SU-DHL-6 (cell line): ENCODE data around the gene ST6GALNAC6.

Source experiments
- H2AFZ ChIP-seq: fragments of 200-600 bp; sonication (generic); 2 replicates; pipeline ENCODE4 v1.6.1; 2014; ENCODE audit warnings: low read depth, mild to moderate bottlenecking, moderate library complexity, mixed read lengths, antibody characterized with exemption, low read length; ENCODE audit not compliant: severe bottlenecking
- H3F3A ChIP-seq: fragments of 200-600 bp; shearing (Covaris generic); 2 replicates; pipeline ENCODE4 v1.6.0; 2016; ENCODE audit warnings: antibody characterized with exemption, mild to moderate bottlenecking; ENCODE audit not compliant: insufficient read depth
- H3K27ac ChIP-seq: fragments of 200-600 bp; sonication (generic); 2 replicates; pipeline ENCODE4 v1.5.1; 2016; ENCODE audit warnings: low read depth, mild to moderate bottlenecking, low read length, moderate library complexity, mixed read lengths
- H3K27me3 ChIP-seq: fragments of 200-600 bp; sonication (generic), shearing (Covaris generic); 2 replicates; pipeline ENCODE4 v1.6.0; 2014; ENCODE audit warnings: mild to moderate bottlenecking, low read length
- H3K36me3 ChIP-seq: fragments of 200-600 bp; sonication (generic); 2 replicates; pipeline ENCODE4 v1.6.1; 2014; ENCODE audit warnings: mild to moderate bottlenecking, low read length, mixed read lengths
- H3K4me2 ChIP-seq: fragments of 300-600, 200-600 bp; shearing (Covaris generic), sonication (generic); 2 replicates; pipeline ENCODE4 v1.6.0; 2014; ENCODE audit warnings: low read length, low read depth, mild to moderate bottlenecking; ENCODE audit not compliant: poor library complexity, severe bottlenecking
- H3K4me3 ChIP-seq: fragments of 200-600 bp; sonication (generic); 2 replicates; pipeline ENCODE4 v1.5.1; 2014; ENCODE audit warnings: antibody characterized with exemption, low read length, mild to moderate bottlenecking, mixed read lengths; ENCODE audit not compliant: insufficient read depth, poor library complexity, severe bottlenecking
- H3K79me2 ChIP-seq: fragments of 200-600 bp; sonication (generic); 2 replicates; pipeline ENCODE4 v1.6.1; 2014; ENCODE audit warnings: mild to moderate bottlenecking, low read length, moderate library complexity; ENCODE audit not compliant: insufficient read depth
- H3K9ac ChIP-seq: fragments of 200-600 bp; sonication (generic); 2 replicates; pipeline ENCODE4 v1.7.0; 2014; ENCODE audit warnings: mild to moderate bottlenecking, low read length
- H3K9me2 ChIP-seq: fragments of 200-600 bp; sonication (generic); replicated peaks from 2 replicates; pipeline ENCODE4 v1.6.1; 2014; ENCODE audit warnings: low read length; ENCODE audit not compliant: insufficient read depth
- H3K9me3 ChIP-seq: fragments of 200-600 bp; sonication (generic); 2 replicates; pipeline ENCODE4 v1.6.1; 2014; ENCODE audit warnings: low read length, mixed read lengths; ENCODE audit not compliant: insufficient read depth
- H4K20me1 ChIP-seq: fragments of 200-600 bp; sonication (generic); 2 replicates; pipeline ENCODE4 v1.6.1; 2014; ENCODE audit warnings: low read depth, mild to moderate bottlenecking, antibody characterized with exemption, low read length, moderate library complexity, mixed read lengths
- EZH2phosphoT487 ChIP-seq: fragments of 200-600 bp; sonication (generic), shearing (Covaris generic); conservative IDR thresholded peaks from 2 replicates; pipeline ENCODE4 v1.6.1; 2018; ENCODE audit warnings: mild to moderate bottlenecking, antibody characterized with exemption, low read length, moderate library complexity, mixed read lengths
- TF ChIP-seq, protein P1 (sequence below): fragments of 200-600 bp; sonication (generic); IDR thresholded peaks from one replicate; pipeline ENCODE4 v1.5.1; 2017; ENCODE audit warnings: antibody characterized with exemption, mild to moderate bottlenecking, low read length, moderate library complexity; ENCODE audit not compliant: insufficient read depth, poor library complexity, severe bottlenecking

Gene ST6GALNAC6

DNA sequence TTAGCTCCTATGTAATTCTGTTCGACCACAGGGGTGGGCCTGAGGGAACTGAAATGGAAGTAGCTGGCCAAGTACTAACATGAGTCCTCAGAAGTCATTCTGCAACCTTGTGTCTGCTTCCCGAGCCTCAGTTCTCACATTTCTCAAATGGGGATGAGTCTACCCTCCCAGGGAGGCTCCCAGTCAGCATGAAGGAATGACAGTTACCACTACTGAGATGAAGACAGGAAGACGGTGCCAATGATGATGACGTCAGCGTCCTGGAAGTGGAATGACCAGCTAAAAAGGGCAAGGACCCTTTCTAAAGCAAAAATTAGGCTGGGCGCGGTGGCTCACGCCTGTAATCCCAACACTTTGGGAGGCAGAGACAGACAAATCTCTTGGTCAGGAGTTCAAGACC, 24.4 kb upstream of the ST6GALNAC6 start:
- Histone ChIP-seq H3K36me3 (no peaks in the 10 kb centered on the region), H3K27ac (no peak overlapping the region), H4K20me1 (no peaks in the 10 kb centered on the region), H3K9ac (no peak overlapping the region), H3K4me2 (no peak overlapping the region), H3K9me2 (no peaks in the 10 kb centered on the region), H3K79me2 (no peaks in the 10 kb centered on the region), H3K4me3 (no peak overlapping the region), H3K27me3 (no peaks in the 10 kb centered on the region), H2AFZ (no peak overlapping the region), H3F3A (no peaks in the 10 kb centered on the region), H3K9me3 (no peaks in the 10 kb centered on the region)
- no peak for TF ChIP-seq EZH2phosphoT487
- TF ChIP-seq, protein P1, sequence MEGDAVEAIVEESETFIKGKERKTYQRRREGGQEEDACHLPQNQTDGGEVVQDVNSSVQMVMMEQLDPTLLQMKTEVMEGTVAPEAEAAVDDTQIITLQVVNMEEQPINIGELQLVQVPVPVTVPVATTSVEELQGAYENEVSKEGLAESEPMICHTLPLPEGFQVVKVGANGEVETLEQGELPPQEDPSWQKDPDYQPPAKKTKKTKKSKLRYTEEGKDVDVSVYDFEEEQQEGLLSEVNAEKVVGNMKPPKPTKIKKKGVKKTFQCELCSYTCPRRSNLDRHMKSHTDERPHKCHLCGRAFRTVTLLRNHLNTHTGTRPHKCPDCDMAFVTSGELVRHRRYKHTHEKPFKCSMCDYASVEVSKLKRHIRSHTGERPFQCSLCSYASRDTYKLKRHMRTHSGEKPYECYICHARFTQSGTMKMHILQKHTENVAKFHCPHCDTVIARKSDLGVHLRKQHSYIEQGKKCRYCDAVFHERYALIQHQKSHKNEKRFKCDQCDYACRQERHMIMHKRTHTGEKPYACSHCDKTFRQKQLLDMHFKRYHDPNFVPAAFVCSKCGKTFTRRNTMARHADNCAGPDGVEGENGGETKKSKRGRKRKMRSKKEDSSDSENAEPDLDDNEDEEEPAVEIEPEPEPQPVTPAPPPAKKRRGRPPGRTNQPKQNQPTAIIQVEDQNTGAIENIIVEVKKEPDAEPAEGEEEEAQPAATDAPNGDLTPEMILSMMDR: no peak

DNA sequence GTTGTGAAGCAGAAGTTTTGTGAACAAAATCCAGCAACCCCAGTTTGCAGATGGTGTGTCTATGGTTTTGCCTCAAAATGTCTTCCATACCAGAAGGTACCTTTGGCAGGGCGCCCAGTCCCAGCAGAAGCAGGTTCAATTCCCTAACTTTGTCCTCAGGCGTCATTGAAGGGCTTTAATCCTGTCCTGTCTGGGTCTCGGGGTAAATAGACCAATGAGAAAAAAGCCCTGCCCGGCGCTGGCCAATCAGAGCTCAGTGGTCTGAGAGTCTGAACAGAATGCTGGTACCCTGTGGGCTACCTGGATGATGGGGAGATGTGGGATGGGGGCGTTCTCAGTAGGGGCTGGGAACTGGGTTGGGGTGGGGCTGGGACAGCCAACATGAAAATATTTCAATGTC, 23.6 kb upstream of the ST6GALNAC6 start:
- no peaks in the 10 kb centered on the region for H3K9me2 ChIP-seq
- no peaks in the 10 kb centered on the region for H3K36me3 ChIP-seq
- TF ChIP-seq EZH2phosphoT487: no peak
- TF ChIP-seq, protein P1: no peak
- no peak overlapping the region for H2AFZ ChIP-seq
- H3K4me2 ChIP-seq: no peak overlapping the region
- no peaks in the 10 kb centered on the region for H3F3A ChIP-seq
- no peak overlapping the region for H3K27ac ChIP-seq
- no peaks in the 10 kb centered on the region for H3K27me3 ChIP-seq
- no peaks in the 10 kb centered on the region for H4K20me1 ChIP-seq
- no peaks in the 10 kb centered on the region for H3K9me3 ChIP-seq
- H3K4me3 ChIP-seq: no peak overlapping the region
- H3K79me2 ChIP-seq: no peaks in the 10 kb centered on the region
- no peak overlapping the region for H3K9ac ChIP-seq

DNA sequence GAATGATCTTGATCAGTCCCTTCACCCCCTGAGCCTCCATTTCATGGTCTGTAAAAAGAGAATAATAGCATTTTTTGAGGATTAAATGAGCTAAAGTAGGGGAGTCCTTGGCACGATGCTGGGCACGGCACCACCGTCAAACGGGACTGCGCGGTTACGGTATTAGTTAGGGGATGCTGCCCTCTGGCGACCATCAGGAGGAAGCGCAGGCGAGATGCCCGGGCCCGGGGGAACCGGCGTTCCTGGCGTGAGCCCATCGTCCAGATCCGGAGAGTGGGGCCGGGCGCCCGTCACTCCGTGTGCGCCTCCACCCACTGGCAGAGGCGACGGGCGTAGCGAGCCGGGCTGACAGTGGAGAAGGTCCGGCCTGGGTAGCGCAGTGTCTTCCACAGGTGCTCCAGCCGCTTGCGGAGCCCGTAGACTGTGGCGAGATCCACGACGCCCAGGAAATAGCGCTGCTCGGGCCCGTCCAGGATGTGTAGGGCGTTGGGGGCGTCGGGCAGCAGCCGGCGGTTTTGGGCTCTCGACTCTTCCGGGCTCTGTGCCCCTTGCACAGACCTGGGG, 22.2 kb upstream of the ST6GALNAC6 start:
- H3K27ac ChIP-seq: no peak overlapping the region
- H3K79me2 ChIP-seq: no peaks in the 10 kb centered on the region
- H3K9me2 ChIP-seq: no peaks in the 10 kb centered on the region
- H4K20me1 ChIP-seq: no peaks in the 10 kb centered on the region
- no peak overlapping the region for H2AFZ ChIP-seq
- 0 out of 2 replicates have a peak, but pooled peaks cover 4% of the 10 kb centered on the region for H3F3A ChIP-seq
- no peak overlapping the region for H3K4me2 ChIP-seq
- H3K9ac ChIP-seq: no peak overlapping the region
- no peaks in the 10 kb centered on the region for H3K36me3 ChIP-seq
- TF ChIP-seq EZH2phosphoT487: no peak
- TF ChIP-seq, protein P1: peak; percentile 73
- H3K27me3 ChIP-seq: no peaks in the 10 kb centered on the region
- no peak overlapping the region for H3K4me3 ChIP-seq
- H3K9me3 ChIP-seq: no peaks in the 10 kb centered on the region
